ENCODE data around the gene CCDC134.

The CCDC134 gene

DNA sequence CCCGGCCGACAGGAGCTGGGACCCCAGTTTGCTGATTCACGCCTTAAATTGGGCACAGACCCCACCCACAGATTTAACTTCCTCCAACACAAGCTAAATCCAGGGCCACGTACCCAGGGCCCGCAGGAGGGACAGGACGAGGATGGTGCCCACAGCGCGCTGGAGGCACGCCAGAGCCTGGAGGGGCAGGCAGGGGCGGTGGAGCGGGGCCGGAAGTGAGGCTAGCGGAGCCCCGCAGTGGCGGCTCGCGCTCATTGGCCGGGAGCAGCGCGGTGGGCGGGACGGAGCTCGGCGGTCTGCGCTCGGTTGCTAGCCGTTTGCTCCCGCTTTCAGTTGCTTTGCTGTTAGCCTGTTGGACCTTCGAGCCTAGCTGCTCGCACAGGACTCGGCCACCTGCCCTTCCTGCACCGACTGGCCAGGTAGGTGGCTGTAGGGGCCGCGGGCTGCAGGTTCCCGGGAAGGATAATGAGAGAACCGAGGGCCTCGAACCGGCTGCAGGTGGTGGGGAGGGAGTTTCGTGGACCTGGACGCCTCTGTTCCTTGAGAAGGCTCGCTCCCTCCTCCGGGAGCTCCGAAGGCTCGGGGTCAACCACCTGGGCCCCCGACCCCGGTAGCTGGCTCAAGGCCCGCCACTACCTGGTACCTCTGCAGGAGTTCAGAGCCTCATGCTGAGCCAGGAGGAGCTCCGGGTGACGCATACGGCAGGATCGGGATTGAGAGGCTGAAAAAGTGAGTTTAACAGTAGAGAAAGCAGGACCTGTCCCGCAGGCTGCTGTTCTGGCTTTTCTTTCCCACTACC, at the start of gene CCDC134:
CCDC134 (plus strand) TSS at position 332 of the 799 bp plus-strand sequence. CDS start 8,212 bp downstream, outside the sequence.
- DNase-seq (ENCODE audit: low read depth in 2 of 2, low spot score in 1 of 2): peak; percentile 72 to 80

DNA sequence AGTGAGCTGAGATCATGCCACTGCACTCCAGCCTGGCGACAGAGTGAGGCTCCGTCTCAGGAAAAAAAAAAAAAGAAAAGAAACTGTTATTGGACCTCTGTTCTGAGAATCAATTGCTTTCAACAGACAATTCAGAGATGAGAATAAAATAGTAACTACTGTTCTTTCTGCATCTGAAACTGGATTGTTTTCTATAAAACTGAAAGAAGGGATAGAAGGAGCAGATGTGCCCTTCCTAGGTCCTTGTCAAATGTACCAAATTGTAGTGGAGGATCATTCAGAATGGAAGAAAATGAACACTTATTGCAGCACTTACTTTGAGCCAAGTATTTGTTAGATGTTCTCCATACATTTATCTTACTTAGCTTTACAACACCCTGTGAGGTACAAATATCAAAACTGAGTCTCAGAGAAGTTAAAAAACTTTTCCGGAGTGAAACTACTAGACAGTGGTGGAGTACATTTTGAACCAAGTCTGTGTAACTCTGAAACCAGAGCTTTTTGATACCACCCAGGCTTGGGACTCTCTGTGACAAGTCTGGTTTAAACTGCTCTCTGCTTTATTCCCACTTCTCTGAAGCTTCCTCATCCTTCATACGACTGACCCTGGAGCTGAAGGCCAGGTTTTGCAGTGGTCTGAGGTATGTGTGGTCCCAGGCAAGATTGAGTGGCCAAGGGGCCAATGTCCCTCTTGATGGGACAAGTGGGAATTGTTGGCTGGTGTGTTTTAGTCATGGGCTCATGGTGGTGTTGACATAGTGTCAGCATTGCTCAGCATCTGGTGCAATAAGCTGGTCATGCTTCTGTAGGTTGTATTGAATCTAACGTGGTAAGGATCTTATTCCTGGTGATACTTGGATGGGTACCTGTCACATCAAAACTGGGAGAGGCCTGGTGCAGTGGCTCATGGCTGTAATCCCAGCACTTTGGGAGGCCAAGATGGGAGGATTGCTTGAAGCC, 48.2 kb upstream of the CCDC134 start:
- no peak for DNase-seq (ENCODE audit: low read depth in 2 of 2, low spot score in 1 of 2)

DNA sequence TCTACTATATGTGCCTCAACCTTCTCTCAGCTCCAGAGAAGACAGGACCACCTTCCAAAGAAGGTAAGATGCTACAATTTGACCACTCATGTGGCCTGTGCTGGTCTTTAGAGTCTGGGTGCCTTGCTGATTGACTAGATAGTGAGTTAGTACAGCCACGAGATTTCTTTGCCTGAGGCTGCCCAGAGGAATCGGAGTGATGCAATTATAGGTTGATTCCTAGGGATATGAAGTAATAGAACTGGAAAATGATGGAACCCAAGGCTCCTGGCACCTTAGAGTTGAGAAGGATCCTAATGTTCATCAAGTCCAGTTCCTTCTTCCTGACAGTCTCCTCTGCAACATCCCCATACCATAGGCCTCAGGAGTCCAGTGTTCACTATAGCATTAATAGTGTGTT, 46.5 kb upstream of the CCDC134 start:
- no peak for DNase-seq (ENCODE audit: low read depth in 2 of 2, low spot score in 1 of 2)

DNA sequence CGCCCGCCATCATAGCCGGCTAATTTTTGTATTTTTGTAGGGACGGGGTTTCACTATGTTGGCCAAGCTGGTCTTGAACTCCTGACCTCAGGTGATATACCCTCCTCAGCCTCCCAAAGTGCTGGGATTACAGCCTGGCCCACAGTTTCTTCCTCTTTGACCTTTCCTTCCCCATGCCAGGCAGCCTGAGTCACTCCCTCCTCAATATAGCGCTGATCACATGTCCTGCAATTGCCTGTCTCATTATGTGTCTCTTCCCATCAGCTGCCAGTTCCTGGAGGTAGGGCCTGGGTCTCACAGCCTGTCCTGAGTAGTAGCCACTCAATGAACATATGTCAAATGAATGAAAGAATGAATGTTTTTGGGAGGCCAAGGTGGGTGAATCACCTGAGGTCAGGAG, 43.0 kb upstream of the CCDC134 start:
- no peak for DNase-seq (ENCODE audit: low read depth in 2 of 2, low spot score in 1 of 2)

DNA sequence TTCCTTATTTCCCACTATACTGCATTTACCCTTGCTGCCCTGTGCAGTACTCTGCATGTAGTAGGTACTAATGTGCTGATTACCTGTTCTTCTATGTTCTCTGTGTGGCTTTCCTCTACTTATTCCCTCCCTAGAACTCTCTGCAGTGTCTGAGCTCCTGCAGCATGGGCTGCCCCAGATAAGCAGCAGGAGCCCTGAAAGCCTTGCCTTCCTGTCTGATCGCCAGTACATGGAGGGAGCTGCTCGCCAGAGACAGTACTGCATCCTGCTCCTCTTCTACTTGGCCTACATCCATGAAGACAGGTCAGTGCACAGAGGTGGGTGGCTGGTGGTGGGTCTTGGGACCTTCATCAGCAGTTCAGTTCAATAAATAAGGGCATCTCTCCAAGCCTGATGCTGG, 42.2 kb upstream of the CCDC134 start:
- no peak for DNase-seq (ENCODE audit: low read depth in 2 of 2, low spot score in 1 of 2)

DNA sequence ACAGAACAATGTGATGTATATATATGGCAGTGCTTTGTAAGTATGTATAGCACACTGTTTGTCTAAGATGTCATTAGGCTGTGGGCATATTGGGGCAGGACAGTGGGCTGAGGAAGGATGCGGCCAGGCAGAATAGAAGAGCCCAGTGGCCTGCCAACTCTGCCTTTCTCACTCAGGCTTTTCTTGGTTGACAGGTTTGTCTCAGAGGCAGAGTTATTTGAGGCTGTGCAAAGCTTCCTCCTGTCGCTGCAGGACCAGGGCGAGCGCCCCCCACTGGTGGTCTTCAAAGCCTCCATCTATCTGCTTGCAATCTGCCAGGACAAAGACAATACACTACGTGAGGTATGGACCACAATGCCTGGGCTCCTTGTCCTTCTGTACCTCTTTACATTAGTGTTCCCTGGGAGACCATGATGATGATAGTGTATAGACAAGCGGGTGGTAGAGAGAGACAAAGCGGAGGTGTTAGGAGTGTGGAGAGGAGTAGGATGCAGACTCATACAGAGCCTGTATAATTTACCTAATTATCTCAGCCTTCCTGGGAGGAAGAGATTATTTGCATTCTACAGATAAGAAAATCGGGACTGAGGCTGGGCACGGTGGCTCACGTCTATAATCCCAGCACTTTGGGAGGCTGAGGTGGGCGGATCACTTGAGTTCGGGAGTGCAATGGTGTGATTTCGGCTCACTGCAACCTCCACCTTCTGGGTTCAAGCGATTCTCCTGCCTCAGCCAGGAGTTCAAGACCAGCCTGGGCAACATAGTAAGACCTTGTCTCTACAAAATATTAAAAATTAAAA, 37.3 kb upstream of the CCDC134 start:
- no peak for DNase-seq (ENCODE audit: low read depth in 2 of 2, low spot score in 1 of 2)

DNA sequence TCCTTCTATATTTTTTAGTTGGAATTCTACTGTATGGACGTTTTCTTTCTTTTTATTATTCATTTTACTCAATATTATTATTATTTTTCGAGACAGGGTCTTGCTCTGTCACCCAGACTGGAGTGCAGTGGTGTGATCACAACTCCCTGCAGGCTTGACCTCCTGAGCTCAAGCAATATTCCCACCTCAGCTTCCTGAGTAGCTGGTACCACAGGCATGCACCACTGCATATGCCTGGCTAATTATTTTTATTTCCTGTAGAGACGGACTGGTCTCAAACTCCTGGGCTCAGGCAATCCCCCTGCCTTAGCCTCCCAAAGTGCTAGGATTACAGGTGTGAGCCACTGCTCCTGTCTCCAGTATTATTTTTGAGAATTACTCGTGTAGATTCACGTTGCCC, 34.0 kb upstream of the CCDC134 start:
- no peak for DNase-seq (ENCODE audit: low read depth in 2 of 2, low spot score in 1 of 2)

DNA sequence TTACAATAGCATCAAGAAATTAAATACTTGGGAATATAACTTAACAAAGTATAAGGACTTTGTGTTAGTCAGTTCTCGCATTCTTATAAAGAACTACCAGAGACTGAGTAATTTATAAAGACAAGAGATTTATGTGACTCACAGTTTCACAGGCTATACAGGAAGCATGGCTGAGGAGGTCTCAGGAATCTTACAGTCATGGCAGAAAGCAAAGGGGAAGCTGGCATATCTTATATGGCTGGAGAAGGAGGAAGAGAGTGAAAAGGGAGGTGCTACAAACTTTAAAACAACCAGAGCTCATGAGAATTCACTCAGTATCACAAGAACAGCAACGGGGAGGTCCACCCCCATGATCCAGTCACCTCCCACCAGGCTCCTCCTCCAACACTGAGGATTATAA, 32.0 kb upstream of the CCDC134 start:
- no peak for DNase-seq (ENCODE audit: low read depth in 2 of 2, low spot score in 1 of 2)

DNA sequence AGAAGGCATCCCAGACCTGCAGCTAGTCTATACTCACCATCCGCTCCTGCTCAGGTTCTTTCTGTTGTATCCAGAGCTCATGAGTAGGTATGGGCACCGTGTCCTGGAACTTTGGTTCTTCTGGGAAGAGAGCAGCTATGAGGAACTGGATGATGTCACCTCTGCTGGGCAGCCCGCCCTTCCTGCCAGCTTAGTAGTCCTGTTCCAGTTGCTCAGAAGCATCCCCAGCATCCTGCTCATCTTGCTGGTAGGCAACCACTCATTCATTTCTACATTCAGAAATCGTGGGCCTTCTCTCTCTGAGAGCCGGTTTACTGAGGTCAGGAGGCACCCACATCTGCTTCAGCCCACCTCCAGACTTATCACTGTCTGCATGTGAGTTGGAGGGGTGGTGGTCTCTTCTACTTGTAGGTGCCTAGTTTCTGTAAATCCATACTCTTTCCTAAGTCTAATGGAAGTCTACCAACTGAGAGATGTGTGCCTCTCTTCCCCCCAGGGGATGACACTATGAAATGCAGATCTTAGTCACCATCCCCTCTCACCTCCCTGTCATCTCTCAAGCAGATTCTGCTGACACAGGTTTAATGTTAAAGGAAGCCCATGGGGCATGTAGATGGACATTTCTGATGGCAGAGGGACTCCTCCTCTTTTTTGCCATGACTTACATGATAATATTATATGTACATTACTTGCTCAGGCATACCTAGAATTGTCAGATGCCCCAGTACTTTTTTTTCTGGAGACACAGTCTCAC, 29.6 kb upstream of the CCDC134 start:
- no peak for DNase-seq (ENCODE audit: low read depth in 2 of 2, low spot score in 1 of 2)

DNA sequence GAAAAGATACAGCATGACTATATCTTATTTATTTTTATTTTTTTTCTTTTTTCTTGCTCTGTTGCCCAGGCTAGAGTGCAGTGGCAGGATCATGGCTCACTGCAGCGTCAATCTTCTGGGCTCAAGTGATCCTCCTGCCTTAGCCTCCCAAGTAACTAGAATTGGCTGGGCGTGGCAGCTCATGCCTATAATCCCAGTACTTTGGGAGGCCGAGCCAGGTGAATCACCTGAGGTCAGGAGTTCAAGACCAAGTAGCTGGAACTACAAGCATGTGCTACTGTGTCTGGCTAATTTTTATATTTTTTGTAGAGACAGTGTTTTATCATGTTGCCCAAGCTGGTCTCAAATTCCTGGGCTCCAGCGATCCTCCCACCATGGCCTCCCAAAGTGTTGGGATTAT, 28.3 kb upstream of the CCDC134 start:
- DNase-seq (ENCODE audit: low read depth in 2 of 2, low spot score in 1 of 2): no peak

DNA sequence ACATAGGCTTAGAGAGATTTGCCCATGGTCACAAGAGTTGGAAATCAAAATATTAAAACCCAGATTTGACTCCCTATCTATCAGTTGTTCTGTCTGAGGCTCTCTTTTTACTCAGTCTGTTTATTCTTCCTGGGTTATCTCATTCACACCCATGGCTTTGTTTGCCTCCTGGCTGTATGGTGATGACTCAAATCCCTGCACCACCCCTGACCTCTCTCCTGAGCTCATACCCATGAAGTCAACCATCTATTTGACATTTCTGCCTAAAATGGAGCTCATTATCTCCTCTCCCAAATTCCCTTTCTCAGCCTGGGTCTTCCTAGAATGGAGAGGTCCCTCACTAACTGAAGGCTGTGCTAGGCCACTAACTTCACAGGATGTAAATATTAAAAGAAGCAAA, 27.8 kb upstream of the CCDC134 start:
- DNase-seq (ENCODE audit: low read depth in 2 of 2, low spot score in 1 of 2): no peak

DNA sequence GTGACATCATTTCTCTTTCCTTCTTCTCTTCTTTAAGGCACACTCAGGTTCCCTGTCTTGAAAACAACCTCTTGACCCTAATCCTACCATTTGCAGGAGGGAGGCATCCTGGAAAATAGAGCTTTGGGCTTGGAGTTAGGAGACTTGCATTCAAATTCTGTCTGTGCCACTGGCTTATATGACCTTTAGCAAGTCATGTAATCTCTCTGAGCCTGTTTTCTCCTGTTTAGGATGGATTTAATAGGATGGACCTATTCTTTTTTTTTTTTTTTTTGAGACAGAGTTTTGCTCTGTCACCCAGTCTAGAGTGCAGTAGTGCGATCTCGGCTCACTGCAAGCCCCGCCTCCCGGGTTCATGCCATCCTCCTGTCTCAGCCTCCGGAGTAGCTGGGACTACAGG, 25.1 kb upstream of the CCDC134 start:
- no peak for DNase-seq (ENCODE audit: low read depth in 2 of 2, low spot score in 1 of 2)

DNA sequence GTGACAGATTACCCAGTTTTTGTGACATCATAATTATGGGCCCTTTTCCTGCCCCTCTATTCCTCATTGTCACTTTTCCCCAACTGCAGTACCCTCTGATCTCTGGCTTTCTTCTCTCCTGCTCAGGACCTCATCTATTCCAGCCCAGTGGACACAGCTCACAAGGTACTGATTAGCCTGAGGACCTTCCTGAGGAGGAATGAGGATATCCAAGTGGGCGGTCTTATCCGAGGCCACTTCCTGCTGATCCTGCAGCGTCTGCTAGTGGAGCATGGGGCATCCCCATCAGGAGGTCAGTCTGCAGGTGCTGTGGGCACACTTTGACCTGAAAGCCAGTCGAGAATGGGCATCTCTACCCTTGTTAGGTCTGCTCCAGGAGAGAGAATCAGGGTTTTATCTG, 24.5 kb upstream of the CCDC134 start:
- DNase-seq (ENCODE audit: low read depth in 2 of 2, low spot score in 1 of 2): no peak

DNA sequence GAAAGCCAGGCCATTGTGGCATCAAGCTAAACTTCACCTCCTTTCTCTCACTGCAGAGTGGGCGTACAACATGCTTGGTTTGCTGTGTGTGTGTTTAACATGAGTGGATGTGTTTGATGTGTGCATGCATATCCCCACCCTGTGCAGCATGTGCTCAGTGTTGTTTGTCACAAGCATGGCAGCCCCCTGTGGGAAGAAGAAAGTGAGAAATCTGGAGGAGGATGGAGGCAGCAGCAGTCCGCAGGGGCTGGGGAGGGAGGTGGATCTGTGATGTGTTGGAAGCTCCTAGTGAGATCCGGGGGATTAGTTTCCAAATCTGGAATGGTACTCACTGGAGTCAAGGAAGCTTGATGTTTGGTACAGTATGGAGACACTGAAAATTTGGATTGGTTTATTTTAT, 24.1 kb upstream of the CCDC134 start:
- no peak for DNase-seq (ENCODE audit: low read depth in 2 of 2, low spot score in 1 of 2)

DNA sequence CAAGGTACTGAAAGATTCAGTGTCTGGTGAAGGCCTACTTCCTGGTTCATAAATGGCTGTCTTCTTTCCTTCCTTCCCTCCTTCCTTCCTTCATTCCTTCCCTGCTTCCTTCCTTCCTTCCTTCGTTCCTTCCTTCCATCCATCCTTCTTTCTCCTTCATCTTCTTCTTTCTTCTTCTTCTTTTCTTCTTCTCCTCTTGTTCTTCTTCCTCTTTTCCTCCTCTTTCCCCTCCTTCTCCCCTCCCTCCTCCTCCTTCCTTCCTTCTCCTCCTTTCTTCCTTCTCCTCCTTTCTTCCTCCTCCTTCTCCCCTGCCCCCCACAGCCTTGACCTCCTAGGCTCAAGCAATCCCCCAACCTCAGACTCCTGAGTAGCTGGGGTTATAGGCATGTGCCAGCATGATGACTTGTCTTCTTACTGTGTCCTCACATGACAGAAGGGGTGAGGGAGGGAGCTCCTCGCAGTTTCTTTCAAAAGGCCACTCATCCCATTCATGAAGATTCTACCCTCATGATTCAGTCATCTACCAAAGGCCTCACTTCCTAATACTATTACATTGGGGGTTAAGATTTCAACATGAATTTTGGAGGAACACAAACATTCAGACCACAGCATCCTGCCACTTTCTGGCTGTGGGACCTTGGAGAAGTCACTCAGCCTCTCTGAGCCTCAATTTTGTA, 22.6 kb upstream of the CCDC134 start:
- DNase-seq (ENCODE audit: low read depth in 2 of 2, low spot score in 1 of 2): no peak

DNA sequence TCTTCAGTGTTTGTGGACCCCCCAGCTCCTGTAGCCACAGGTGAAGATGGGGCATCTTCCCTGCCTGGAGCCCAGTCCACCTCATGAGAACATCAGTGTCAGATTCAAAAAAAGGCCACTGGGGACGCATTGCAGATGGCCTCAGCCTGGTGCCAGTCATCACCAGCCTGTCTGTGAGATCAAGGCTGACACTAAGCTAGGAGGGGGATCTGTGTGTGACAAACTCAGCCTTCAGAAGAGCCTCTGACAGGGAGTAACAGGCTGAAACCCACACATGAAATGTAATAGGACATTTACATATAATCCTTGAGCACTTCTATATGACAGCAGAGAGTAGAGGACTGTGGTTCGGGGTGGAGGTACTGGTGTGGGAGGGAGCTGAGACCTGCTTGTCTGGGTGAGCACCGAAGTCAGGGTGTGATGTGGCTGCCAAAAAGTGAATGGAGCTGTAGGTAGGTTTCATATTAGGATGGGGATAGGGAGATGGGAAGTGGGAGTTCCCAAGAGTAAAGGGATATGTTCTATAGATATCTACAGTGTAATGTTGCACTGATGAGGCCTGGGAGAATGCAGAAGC, 20.5 kb upstream of the CCDC134 start:
- DNase-seq (ENCODE audit: low read depth in 2 of 2, low spot score in 1 of 2): no peak

DNA sequence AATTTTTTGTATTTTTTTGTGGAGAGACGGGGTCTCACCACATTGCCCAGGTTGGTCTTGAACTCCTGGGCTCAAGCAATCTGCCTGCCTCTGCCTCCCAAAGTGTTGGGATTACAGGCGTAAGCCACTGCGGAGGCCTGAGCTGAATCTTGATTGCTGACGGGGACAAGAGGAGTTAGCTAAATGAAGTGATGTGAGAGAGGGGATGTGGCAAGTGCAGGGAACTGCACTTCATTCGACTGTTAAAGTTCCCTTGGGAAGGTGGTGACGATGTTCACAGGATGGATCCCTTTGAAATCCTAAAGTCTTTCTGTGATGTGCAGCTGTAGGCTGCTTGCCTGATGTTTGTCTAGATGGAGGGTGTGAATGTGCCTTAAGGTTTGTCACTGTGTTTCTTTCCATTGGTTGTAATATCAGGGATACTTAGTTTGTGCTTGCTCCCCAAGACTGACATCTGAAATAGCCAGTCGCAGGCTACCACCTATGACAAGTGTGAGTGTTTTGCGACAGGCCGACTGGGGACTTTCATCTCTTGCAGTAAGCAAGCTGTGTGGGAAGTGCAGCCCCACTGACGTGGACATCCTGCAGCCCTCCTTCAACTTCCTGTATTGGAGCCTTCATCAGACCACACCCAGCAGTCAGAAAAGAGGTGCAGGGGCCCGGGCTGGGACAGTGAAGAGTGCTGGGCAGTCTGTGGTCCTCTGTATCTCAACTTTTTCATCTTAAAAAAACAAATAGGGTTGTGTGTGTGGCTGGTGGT, 19.6 kb upstream of the CCDC134 start:
- DNase-seq (ENCODE audit: low read depth in 2 of 2, low spot score in 1 of 2): peak; percentile 54 to 76

DNA sequence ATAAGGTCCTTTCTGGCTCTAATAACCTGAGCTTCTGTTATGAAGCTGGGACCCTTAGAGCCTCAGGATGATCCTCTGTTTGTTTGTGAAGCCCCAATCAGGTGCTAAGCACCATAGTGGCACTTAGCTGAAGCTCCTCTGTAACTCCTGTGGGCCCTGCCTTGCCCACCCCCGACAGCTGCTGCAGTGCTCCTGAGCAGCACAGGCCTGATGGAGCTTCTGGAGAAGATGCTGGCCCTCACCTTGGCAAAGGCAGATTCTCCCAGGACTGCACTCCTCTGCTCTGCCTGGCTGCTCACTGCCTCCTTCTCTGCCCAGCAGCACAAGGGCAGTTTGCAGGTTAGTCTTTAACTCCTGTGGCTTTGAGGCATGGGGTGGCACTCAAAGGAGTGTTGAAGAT, 19.0 kb upstream of the CCDC134 start:
- no peak for DNase-seq (ENCODE audit: low read depth in 2 of 2, low spot score in 1 of 2)

DNA sequence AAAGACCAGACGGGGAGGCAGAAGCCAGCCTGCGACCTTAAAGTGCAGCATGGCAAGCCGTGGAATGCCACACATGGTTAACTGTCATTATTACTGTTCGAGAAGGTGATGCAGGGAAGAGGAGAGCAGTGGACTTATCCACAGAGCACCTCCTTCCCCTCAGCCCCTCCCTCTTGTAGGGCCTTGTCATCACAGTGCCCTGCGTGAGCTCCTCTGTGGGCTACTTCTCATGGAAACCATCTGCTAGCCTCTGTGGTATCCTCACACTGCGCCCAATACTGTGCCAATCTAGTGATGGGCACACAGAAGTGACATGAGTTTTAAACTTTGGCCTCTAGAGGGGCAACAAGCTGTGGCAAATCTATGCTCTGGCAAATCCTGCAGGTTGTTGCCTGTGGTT, 18.2 kb upstream of the CCDC134 start:
- no peak for DNase-seq (ENCODE audit: low read depth in 2 of 2, low spot score in 1 of 2)

Measured in stimulated activated CD8-positive, alpha-beta memory T cell treated with anti-CD3 and anti-CD28 coated beads, Interleukin-4, amount 100 ng/mL, for 1 hour (primary cell).